Stimulated activated CD8-positive, alpha-beta memory T cell treated with anti-CD3 and anti-CD28 coated beads, Interleukin-7, amount 100 ng/mL, for 48 hours (primary cell): ENCODE data around the gene PLVAP.
A peak's percentile ranks its signal among the peaks of the same experiment; 100 is the strongest.
"Not testable (repeated sequence)": the region's sequence is repeated elsewhere in the genome, so short reads cannot be mapped to it uniquely, and the experiment has no call there.

ENCODE experiments used
- DNase-seq, 2 donors: peaks; one replicate each; pipeline ENCODE4 v3.0.0-alpha.2; 2020; ENCODE audit warnings: low read depth in 1 of 2; ENCODE audit errors: extremely low read depth in 1 of 2

The PLVAP gene

DNA sequence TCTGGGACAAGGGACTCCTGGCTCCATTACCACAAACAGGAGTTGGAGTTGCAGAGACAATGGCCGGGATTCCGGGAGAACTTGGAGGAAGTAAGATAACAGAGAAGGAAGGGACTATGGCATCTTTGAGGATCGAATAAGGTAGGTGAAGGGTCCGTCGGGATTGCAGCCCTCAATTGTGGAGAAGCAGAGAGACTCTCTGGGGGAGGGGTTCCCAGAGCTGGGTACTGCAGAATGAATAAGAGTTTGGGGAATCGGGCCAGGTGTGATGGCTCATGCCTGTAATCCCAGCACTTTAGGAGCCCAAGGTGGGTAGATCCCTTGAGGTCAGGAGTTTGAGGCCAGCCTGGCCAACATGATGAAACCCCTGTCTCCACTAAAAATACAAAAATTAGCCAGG, 24.5 kb upstream of the PLVAP start:
- no peak for DNase-seq

DNA sequence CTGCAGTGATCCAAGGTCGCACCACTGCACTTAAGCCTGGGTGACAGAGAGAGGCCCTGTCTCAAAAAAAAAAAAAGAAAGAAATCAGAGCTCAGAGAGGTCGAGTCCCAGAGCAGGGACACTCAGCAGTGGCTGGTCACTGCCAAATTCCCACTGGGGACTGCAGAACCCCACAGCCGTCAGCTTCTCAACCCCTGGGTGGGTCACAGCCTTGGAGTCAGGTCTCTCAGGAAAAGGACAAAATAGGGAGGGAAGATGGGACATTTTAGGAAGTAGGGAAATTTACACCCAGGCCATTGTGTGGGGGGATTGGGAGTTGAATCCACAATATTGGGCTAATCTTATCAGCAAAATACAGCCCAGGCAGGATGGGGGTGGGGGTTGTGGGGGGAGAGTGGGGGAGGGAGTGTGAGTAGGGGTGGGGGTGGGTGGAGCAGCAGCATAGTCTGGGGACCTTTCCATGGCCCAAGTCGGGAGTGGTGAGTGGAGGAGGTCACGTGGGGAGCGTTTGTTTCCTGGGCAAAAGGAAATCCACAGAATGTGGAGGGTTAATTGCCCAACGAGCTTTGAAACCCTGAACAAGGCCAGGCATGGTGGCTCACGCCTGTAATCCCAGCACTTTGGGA, 21.9 kb upstream of the PLVAP start:
- DNase-seq, result no peak

DNA sequence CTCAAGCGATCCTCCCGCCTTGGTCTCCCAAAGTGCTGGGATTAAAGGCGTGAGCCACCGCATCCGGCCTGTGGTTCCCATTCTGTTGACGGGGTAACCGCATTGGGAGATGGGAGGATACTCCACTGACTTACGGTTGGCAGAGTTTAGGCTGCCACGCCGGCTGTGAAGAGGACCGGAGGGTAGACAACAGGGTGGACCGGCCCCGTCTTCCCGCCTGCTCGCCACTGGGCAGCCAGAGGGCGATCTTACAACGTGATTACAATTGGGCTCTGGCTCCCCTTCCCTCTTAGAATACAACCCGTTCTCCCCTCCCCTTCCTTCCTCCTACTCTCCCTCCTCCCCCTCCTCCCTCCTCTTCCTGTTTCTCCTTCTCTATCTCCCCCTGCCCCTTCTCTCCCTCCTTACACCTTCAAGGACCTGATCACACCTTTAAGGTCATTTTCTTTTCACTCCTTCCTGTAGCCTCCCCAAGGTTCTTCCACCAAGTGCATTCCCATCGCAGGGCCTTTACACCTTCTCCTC, 17.8 kb upstream of the PLVAP start:
- DNase-seq, result peak; percentile 36 to 56

DNA sequence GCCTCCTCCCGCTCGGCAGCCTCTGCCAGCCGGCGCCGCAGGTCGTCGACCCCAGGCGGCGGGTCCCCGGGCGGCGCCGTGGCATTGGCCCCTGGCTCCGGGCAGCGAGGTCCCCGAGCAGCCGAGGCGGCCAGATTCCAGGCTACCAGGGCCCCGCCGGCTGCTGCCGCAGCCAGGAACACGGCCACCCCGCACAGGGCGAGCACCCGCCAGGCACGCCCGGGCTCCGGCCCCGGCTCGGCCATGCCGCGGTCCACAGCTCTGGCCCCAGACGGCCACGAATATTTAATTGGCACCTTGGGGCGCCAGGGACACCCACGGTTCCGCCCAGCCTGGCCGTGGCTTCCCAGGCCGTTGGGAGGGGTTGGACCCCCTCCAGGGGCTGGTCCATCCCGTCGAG, 16.8 kb upstream of the PLVAP start, which contains the start of gene CCDC194:
TSS of gene CCDC194 (minus strand) at position 283 of the 400 bp plus-strand sequence. CDS start at position 245, 38 bp downstream.
- DNase-seq, result no peak

DNA sequence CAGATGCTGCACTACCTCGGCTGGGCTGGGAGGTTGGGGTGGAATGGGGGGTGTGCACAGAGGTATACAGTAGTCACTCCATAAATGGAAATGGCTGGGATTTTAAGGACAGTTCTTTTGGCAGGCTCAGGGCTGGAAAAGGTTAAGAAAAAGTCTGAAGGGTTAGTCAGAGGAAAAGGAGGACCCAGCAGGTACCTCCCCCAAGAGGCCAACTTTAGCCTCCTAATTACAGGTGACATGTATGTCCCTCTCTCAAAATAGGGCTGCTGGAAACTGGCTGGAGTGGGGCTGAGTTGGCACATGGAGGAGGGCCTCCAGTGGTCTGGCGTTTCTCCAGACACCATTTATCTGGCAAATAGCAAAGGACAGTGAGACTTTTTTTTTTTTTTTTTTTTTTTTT, 15.9 kb upstream of the PLVAP start:
- DNase-seq, result no peak

DNA sequence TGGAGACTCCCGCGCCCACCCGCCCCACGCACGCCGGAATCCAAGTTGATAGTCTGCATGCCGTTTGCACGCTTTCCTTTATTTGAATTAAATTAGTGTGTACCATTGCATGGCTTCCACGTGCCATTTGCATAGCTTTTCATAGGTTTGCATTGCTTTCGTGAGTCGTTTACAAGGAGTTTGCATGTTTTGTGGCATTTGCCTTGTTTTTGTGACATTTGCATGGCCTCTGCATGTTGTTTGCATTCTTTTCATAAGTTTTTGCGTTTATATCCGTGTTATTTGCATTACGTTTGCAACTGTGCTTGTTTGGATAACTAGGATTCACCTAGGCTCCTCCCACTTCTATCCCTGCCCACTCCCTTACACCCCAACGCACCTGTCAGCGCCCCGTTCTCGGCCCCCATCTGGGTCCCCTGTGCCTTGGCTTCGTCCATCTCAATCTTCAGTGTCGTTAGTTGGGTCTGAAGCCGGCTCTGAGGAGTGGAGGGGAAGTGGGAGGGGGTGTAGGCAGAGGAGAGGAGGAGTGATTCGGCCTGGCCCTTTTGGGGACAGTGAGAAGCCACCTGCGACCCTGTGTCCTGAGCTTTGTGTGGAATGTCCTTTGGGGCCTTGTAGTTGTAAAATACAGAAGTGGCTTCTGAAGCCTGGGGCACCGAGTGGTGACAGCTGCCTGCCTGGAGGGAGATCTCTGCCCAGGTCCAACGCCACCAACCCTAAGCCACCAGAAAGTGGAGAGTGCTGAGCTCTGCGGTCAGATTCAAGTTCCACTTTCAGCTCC, 14.4 kb upstream of the PLVAP start:
- DNase-seq, result no peak

DNA sequence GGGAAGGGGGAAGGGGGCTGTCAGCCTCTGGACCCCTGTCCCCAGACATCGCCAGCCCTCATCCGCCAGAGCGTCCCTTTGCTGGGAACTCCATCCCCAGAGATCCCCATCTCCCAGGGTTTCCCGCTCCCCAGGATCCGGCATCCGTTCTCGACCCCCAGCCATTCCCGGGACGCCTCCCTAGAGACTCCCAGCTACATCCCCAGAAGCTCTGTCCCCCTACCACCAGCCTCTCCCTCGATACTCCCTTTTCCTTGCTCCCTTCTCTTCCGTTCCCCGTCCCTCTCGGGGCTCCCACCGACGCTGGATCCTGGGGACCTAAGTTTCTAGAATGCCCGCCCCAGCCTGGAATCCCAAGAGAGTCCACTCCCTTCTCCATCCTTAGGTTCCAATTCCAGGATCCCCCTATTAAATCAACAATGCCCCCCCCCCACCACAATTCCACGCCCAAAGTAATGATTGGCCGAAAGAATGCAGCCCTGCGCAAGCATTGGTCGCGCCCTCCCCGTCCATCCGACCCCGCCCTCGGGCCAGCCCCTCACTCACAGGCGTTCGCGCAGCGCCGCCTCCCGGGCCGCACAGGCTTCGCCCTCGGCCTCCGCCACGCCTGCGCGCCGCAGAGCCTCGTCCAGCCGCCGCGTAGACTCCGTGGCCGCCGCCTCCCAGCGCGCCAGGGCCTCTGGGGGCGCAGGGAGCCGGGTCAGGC, 13.7 kb upstream of the PLVAP start:
- DNase-seq, result peak; percentile 84 to 87

DNA sequence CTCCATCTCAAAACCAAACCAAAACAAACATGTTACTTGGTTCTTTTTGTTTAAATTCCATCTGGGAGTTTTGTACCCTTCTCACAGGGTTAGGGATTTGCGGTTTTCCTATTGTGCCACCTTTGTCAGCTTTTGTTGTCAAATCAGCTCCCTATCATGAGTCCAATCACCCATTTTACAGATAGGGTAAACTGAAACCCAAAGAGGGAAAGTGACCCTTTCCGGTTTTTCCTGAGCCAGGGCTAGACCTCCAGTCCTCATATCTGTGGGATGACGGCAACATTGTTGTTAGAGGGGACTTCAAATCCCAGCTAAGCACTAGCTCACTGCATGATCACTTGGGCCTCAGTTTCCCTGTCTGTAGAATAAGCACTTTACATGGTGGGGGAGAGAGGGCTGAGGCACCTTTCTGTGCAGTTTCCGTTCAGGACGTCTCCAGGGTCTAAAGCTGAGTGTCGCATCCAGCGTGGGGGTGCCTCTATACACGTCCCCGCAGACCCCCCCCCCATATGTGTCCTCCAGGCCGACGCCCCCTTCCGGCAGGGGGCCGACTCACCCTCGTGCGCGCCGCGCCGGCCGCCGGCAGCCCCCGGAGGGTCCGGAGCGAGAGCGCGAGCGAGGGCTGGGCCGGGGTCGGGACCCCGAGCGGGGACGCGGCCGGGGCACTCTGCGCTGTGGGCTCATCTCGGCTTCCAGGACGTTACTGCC, 13.0 kb upstream of the PLVAP start:
- no peak for DNase-seq

DNA sequence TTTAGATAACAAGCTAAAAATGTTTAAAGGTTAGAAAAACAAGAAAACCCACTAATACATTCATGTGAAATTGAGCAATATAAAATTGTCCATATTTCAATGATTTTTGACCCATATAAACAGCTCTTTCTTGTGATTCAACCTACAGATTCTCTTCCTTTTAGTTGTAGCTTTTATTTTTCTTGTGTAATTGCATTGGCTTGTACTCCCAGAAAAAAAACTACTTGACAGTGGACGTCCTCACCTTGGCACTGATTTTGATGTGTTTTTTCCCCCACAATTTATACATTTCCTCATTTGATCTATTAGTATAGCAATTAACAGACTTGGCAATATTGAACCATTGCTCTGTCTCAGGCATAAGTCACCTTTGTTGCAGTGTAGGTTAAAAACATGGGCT, 12.1 kb upstream of the PLVAP start:
- DNase-seq, result no peak

DNA sequence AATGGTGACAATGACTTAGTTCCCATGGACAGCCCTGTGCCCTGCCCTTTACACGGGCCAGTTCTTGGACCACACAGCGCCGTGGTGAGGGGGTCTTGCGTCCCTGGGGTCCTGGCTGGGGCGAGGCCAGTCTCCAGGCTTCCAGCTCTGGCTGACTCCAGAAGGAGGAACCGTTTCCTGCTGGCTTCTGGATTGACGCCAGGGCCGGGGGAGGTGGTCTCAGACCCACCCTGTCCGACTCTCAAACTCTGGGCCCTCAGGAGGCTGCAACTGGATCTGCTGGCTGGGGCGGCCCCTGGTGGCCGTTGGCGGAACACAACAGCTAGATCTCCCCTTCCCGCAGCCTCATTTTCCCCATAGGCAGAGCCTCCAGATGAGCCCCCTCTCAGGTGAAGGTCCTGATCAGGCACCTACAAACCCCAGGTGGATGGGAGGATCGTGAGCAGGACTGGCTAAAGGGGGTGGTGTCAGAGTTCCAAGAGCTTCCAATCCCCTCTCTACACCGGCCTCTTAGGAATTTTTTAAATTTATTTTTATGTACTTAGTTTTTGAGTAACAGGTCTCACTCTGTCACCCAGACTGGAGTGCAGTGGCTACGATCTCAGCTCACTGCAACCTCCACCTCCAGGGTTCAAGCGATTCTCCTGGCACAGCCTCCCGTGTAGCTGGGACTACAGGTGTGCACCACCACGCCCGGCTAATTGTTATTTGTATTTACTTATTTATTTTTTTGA, 8.9 kb upstream of the PLVAP start:
- peak in 1 of 2 donors; percentile 40 for DNase-seq

DNA sequence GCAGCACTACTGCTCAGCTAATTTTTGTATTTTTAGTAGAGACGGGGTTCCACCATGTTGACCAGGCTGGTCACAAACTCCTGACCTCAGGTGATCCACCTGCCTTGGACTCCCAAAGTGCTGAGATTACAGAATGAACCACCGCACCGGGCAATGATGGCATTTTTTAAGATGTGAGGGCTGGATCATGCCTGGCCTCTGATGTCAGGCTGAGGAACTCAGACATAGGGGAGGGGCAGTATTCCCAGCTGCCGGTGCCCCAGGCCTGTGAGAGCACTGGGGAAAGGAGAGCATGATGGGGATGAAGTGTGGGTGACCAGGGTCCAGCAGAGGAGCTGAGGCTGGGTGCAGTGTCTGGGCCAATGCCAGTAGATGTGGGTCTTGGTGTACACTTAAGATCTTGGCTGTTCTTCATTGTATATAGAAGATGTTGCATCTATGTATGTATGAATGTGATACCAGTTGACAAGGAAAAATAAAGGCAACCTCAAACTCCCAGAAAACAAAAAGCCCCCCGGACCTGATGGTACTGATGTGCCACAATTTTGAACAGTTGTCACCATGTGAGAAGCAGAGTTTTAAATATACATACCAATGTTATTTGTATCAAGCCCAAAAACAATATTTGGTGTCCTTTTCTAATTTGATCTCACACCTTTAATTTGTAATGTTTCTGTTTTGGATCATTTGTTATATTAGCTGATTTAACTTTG, 3.4 kb upstream of the PLVAP start:
- DNase-seq, result no peak

DNA sequence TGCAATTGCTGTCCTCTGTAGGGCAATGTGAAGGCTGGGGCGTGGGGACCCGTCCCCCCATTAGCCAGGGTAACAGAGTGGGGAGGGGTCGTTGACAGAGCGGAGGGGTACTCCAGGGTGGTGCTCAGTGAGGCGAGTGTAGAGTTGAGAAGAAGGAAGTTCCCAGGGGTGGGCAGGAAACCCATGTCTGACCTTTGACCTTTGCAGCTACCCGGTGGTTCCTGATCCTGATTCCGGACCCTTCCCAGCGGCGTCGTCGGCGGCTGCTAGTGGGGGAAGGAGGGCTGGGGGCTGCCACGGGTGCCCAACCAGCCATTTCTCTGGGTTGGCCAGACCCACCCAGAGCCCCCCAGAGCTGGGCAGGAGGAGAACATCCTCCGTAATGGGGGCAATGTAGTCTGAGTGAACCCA, 2.1 kb upstream of the PLVAP start:
- DNase-seq, result no peak

DNA sequence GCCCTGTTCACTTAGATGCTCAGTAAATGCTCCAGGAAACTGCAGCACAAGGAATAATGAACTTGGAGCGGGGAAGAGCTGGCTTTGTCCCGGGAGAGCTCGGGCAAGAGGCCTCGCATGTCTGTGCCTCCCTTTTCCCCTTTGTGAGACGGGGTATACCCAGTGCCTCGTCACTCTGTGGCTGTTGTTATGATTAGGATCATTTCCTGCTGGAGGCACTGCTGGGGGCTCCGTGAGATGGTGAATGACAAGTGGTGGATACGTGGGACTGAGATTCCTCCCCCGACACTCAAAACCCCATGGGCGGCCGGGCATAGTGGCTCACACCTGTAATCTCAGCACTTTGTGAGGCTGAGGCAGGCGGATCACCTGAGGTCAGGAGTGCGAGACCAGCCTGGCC, 1.1 kb upstream of the PLVAP start:
- no peak for DNase-seq

DNA sequence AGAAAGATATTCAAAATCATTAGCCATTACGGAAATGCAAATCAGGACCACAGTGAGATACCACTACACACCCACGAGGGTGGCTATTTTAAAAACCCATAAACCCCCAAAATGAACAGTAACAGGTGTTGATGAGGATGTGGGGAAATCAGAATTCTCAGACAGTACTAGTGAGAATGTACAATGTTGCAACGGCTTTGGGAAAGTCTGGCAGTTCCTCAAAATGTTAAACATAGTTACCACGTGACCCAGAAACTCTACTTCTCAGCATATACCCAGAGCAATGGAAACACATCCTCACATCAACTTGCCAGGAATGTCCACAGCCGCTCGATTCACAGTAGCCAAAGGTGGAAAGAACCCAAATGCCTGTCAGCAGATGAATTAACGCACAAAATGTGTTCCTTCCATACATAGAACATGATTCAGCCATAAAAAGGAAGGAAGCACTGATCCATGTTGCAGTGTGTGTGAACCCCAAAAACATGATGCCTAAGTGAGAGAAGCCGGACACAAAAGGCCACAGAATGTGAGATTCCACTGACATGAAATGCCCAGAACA, 7.0 kb downstream of the PLVAP start:
- no peak for DNase-seq

DNA sequence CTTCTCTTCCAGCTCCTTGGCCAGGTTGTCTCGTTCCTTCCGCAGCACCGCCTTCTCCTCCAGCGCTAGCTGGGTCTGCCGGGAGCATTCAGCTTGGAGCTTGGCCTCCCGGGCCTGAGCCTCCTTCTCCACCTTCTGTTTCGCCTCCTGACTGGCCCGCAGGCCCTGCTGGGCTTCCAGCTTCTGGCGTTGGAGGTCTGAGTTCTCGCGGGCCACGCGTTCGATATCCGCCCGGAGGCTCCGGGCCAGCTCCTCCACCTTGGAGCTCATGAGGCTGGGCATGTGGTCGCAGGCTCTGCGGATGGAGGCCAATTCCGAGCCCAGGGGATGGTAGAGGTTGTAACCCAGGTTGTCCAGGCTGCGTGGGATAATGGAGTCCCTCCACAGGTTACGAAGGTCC, 11.8 kb downstream of the PLVAP start:
- no peak for DNase-seq

DNA sequence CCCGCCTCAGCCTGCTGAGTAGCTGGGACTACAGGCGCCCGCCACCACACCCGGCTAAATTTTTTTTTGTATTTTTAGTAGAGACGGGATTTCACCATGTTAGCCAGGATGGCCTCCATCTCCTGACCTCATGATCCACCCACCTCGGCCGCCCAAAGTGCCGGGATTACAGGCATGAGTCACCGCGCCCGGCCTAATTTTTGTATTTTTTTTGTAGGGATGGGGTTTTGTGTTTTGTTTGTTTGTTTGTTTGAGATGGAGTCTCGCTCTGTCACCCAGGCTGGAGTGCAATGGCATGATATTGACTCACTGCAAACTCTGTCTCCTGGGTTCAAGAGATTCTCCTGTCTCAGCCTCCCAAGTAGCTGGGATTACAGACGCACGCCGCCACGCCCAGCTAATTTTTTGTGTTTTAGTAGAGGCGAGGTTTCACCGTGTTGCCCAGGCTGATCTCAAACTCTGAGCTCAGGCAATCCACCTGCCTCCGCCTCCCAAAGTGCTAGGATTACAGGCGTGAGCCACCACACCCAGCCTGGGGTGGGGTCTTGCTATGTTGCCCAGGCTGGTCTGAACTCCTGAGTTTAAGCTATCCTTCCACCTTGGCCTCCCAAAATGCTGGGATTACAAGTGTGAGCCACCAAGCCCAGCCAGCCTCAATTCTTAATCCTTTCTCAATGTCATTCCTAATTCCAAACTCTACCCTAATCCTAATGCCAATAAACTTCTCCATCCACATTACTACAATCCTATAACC, 13.1 kb downstream of the PLVAP start:
- not testable (repeated sequence) for DNase-seq

DNA sequence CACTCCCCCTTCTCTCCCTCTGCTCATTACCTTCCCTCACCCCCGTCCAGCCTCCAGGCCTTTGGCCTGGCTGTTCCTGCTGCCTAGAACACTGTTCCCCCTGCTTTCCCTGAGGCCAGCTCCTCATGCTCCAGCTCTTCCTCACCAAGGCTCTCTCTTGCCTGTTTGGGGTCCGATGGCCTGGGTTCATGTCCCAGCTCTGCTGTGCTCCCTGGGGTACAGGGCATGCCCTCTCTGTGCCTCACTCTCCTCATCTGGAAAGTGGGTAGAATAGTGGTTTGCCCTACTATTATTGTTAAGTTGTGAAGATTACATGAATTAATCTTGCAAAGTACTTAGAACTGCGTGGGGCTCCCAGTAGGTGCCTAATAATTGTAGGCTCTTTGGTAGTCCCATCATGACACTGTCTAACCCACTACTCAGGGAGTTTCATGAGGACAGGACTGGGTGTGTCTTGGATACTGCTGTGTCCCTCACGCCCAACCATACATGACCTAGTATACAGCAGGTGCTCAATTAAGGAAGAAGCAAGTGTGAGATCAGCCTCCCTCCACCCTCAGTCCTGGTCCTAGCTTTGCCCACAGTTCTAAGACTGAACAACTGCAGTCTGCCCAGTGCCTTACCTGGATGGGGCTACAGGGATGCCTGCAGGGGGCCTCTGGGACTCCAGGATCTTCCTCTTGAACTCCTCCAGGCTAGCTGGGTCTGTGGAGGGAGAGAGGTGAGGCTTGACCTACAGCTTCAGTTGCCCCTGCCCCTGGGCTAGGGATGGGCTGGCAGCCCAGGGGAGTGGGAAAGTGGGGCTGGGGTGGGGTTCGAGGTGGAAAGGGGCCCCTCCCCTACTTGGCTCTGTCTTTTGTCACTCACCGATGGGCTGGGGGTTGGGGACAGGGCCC, 17.0 kb downstream of the PLVAP start:
- DNase-seq, result no peak

DNA sequence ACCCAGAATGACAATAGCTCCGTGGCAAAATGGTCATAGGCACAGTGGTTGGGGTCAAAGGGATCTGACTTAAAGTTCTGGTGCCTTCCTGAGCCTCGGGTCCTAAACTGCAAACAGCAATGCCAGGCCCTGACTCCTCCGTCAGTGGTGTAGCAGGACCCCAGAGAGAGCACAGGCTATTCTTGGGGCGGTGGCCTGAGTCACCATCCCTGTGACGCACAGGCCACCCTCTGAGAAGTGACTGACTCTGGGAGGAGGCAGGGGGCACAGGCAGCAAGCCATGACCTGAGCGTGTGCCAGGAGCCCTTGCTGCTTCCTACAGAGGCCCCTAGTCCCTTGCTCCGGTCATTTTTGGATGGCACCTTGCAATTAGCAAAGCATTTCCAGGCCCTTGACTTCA, 18.7 kb downstream of the PLVAP start:
- no peak for DNase-seq
